ENCODE results near the gene POU5F1. TPM values are rescaled to one million over a fixed set of nuclear protein-coding genes. Genes with fewer than 3 reads are reported as not detected.
"Not testable (repeated sequence)": the region's sequence is repeated elsewhere in the genome, so short reads cannot be mapped to it uniquely, and the experiment has no call there.

The POU5F1 gene
- total RNA-seq, 2 donors from 2014 or later, result 4.9 to 37.6 TPM

- 78 to 81% methylated on average over 9 to 16 of the region's 16 CpGs for WGBS, 2 donors
- Histone ChIP-seq H3K27ac (no peak overlapping the region), H3K9me3 (no peaks in the 10 kb centered on the region), H3K36me3 (replicated peaks in 1 of 2; ENCODE audit: insufficient read depth in 1 of 2, low read depth in 2 of 2) (no peaks in the 10 kb centered on the region), H3K4me3 (no peak overlapping the region), H3K27me3 (no peaks in the 10 kb centered on the region), H3K4me1 (peaks cover 43% of the 10 kb centered on the region)
- no peak for DNase-seq
- intact Hi-C loops (cut with DNase I), result no loop called here
- no peak for ATAC-seq
- TF ChIP-seq POLR2A (IDR thresholded peaks at IDR 0.05) (no peak), CTCF (IDR thresholded peaks at IDR 0.05) (no peak)
These were observed 1.7 kb upstream of the POU5F1 start for GRCh38 chr6:31171931-31172905.

GRCh38 chr6:31170987-31171671, 647 bp upstream of the POU5F1 start:
- H3K9me3 ChIP-seq, result no peaks in the 10 kb centered on the region
- whole genome bisulfite sequencing, 2 donors, result 92 to 94% methylated on average over 8 to 10 of the region's 10 CpGs
- no peak overlapping the region for H3K4me3 ChIP-seq
- no peaks in the 10 kb centered on the region for H3K36me3 ChIP-seq (replicated peaks in 1 of 2; ENCODE audit: insufficient read depth in 1 of 2, low read depth in 2 of 2)
- ATAC-seq (no peak), DNase-seq (no peak)
- no peak overlapping the region for H3K27ac ChIP-seq
- no peak for TF ChIP-seq POLR2A (IDR thresholded peaks at IDR 0.05)
- TF ChIP-seq CTCF (IDR thresholded peaks at IDR 0.05), result no peak
- no peaks in the 10 kb centered on the region for H3K27me3 ChIP-seq
- peaks cover 33% of the 10 kb centered on the region for H3K4me1 ChIP-seq
- intact Hi-C loops (cut with DNase I), result no loop called here

GRCh38 chr6:31169858-31170599, 453 bp downstream of the POU5F1 start:
- DNase-seq; H3K9me3 ChIP-seq; H3K4me3 ChIP-seq; H3K27me3 ChIP-seq; ATAC-seq; H3K36me3 ChIP-seq (replicated peaks in 1 of 2; ENCODE audit: insufficient read depth in 1 of 2, low read depth in 2 of 2); H3K27ac ChIP-seq; intact Hi-C loops (cut with DNase I): not testable (repeated sequence)
- 57 to 74% methylated on average over 5 to 9 of the region's 23 CpGs for WGBS, 2 donors
- peaks cover 22% of the 10 kb centered on the region for H3K4me1 ChIP-seq

- 77 to 82% methylated on average over 10 of the region's 10 CpGs for WGBS, 2 donors
- ATAC-seq (no peak), DNase-seq (no peak)
- Histone ChIP-seq H3K27me3 (no peaks in the 10 kb centered on the region), H3K4me3 (no peak overlapping the region), H3K36me3 (replicated peaks in 1 of 2; ENCODE audit: insufficient read depth in 1 of 2, low read depth in 2 of 2) (peaks cover 0 to 2% of the 10 kb centered on the region in 2 donors), H3K9me3 (no peaks in the 10 kb centered on the region), H3K27ac (no peak overlapping the region), H3K4me1 (peaks cover 15% of the 10 kb centered on the region)
- intact Hi-C loops (cut with DNase I), result no loop called here
- TF ChIP-seq POLR2A (IDR thresholded peaks at IDR 0.05), result no peak
- no peak for TF ChIP-seq CTCF (IDR thresholded peaks at IDR 0.05)
These were observed 1.2 kb downstream of the POU5F1 start for GRCh38 chr6:31169123-31169857.
